Measurements from ENCODE around the gene SEZ6. TPM values are rescaled to one million over a fixed set of nuclear protein-coding genes. Genes with fewer than 3 reads are reported as not detected.

SEZ6 gene
- total and polyA plus RNA-seq, 2 of the 4 experiments (the other 2 are of a cell fraction) = not detected

DNA sequence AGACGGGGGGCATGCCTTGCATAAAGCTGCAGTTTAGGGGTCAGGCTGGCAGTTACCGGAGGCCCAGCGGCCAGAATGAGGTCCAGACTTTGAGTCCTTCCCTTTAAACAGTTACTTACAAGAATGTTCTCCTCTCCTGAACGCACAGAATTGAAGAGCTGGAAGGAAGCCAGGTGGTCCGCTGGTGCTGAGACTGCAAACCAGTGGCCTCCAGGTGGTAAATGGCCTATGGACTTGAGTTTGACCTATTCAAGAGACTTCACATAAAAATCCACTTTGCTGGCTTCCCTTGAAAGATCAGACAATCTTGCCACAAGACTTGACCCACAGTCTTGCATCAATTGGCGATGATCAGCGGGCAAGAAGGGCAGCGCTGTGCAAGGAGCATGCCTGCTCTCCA, 14.7 kb upstream of the SEZ6 start:
- ATAC-seq (ENCODE audit: low read depth) (no peak), DNase-seq (no peak)
- no CpG with 5 or more reads among the region's 8 CpGs for WGBS, 2 experiments (ENCODE audit: extremely low coverage in 2 of 2, insufficient read length in 1 of 2)
- H3K4me3 ChIP-seq (ENCODE audit: insufficient read depth, low read depth, low read length) = no peak overlapping the region
- H3K9me3 ChIP-seq (ENCODE audit: control insufficient read depth, insufficient read depth, low read length) = no peaks in the 10 kb centered on the region
- H4K5ac ChIP-seq (ENCODE audit: low read depth, low read length) = no peak overlapping the region
- H2BK120ac ChIP-seq (ENCODE audit: low read depth, low read length) = no peak overlapping the region
- POLR2A ChIA-PET (ENCODE audit: unreplicated experiment) = no interaction called here
- H2AK5ac ChIP-seq (ENCODE audit: low read depth, low read length) = no peak overlapping the region
- no peak overlapping the region for H2AFZ ChIP-seq (replicated peaks; ENCODE audit: low read length, poor library complexity)
- CTCF ChIA-PET = no interaction called here
- TF ChIP-seq RCOR1 (IDR thresholded peaks at IDR 0.05; ENCODE audit: insufficient replicate concordance, low read length) (no peak), CEBPB (IDR thresholded peaks at IDR 0.05; ENCODE audit: low read depth, low read length) (no peak), NFE2L2 (IDR thresholded peaks at IDR 0.05; ENCODE audit: low read depth, low read length) (no peak)
- TF ChIP-seq, protein P1, sequence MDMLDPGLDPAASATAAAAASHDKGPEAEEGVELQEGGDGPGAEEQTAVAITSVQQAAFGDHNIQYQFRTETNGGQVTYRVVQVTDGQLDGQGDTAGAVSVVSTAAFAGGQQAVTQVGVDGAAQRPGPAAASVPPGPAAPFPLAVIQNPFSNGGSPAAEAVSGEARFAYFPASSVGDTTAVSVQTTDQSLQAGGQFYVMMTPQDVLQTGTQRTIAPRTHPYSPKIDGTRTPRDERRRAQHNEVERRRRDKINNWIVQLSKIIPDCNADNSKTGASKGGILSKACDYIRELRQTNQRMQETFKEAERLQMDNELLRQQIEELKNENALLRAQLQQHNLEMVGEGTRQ (IDR thresholded peaks at IDR 0.05; ENCODE audit: low read depth, low read length) = no peak
- H3K4ac ChIP-seq (ENCODE audit: low read depth, low read length) = no peak overlapping the region
- H3K4me2 ChIP-seq (ENCODE audit: low read depth, low read length) = no peak overlapping the region
- no peak overlapping the region for H3K18ac ChIP-seq (ENCODE audit: low read depth, low read length)
- no peaks in the 10 kb centered on the region for H3K4me1 ChIP-seq (ENCODE audit: control insufficient read depth, insufficient read depth, low read length)
- H3K27ac ChIP-seq (ENCODE audit: insufficient read depth, low read length) = no peak overlapping the region
- H4K20me1 ChIP-seq (ENCODE audit: insufficient read depth, low read length) = no peaks in the 10 kb centered on the region
- in situ Hi-C loops (cut with MboI; ENCODE audit: low sequenced_read_pairs) (no loop called here), intact Hi-C loops (cut with micrococcal nuclease) (loop anchor here (5.0 kb wide), 1 partner anchor 47 kb away; no protein-coding TSS in a partner anchor), dilution Hi-C loops (cut with HindIII; ENCODE audit: low sequenced_read_pairs, unreplicated experiment) (no loop called here)
- no peaks in the 10 kb centered on the region for H3K79me1 ChIP-seq (ENCODE audit: low read depth in 1 of 2, low read length in 2 of 2)
- H2BK20ac ChIP-seq (ENCODE audit: low read depth, low read length) = no peak overlapping the region
- H2BK15ac ChIP-seq (ENCODE audit: low read depth, low read length) = no peak overlapping the region
- no peak overlapping the region for H2BK5ac ChIP-seq (ENCODE audit: low read depth, low read length, poor library complexity, severe bottlenecking)
- no peaks in the 10 kb centered on the region for H3K36me3 ChIP-seq (ENCODE audit: control insufficient read depth, insufficient read depth, low read length)
- no peak overlapping the region for H2AK9ac ChIP-seq (replicated peaks; ENCODE audit: low read depth, low read length, poor library complexity)
- H3K56ac ChIP-seq (ENCODE audit: extremely low read depth, insufficient read depth, low read length) = no peak overlapping the region
- peaks cover 86% of the 10 kb centered on the region for H3K27me3 ChIP-seq (ENCODE audit: control insufficient read depth, insufficient read depth, low read length)
- no peak overlapping the region for H3K9ac ChIP-seq (ENCODE audit: low read depth, low read length)
- H3K23ac ChIP-seq (ENCODE audit: low read depth, low read length) = no peak overlapping the region
- no peak overlapping the region for H4K91ac ChIP-seq (ENCODE audit: insufficient read depth, low read depth, low read length)
- no peak overlapping the region for H3K14ac ChIP-seq (replicated peaks; ENCODE audit: low read depth, low read length)
- BruUV-seq (replicated peaks) = no TSS peak
- H3K9me1 ChIP-seq (ENCODE audit: insufficient read depth, low read length) = no peaks in the 10 kb centered on the region
- no peak overlapping the region for H4K8ac ChIP-seq (ENCODE audit: low read depth in 2 of 2, low read length in 2 of 2)
